Karpas-422 (cell line): ENCODE data around the gene NSMCE1. TPM values are rescaled to one million over a fixed set of nuclear protein-coding genes. Genes with fewer than 3 reads are reported as not detected.

ENCODE experiments used
- DNase-seq: peaks from one replicate; pipeline ENCODE4 v3.0.0-alpha.2; 2015
- H2AFZ ChIP-seq: fragments of 200-600 bp; sonication (generic); 2 replicates; pipeline ENCODE4 v1.6.1; 2014; ENCODE audit warnings: antibody characterized with exemption, low read length, mixed read lengths
- H3K27ac ChIP-seq: fragments of 200-600 bp; sonication (generic); 2 replicates; pipeline ENCODE4 v1.5.1; 2014; ENCODE audit warnings: mild to moderate bottlenecking, low read length, moderate library complexity
- H3K27me3 ChIP-seq: fragments of 200-600 bp; sonication (generic); 2 replicates; pipeline ENCODE4 v1.6.1; 2014; ENCODE audit warnings: low read length, mixed read lengths
- H3K36me3 ChIP-seq: fragments of 200-600 bp; sonication (generic); 2 replicates; pipeline ENCODE4 v1.6.1; 2014; ENCODE audit warnings: low read length, mixed read lengths; ENCODE audit not compliant: insufficient read depth
- H3K4me1 ChIP-seq: fragments of 200-600 bp; sonication (generic); 2 replicates; pipeline ENCODE4 v1.6.1; 2014; ENCODE audit warnings: mild to moderate bottlenecking, low read length, mixed read lengths
- H3K4me2 ChIP-seq: fragments of 200-600 bp; sonication (generic); 2 replicates; pipeline ENCODE4 v1.6.1; 2014; ENCODE audit warnings: low read length, low read depth, mild to moderate bottlenecking; ENCODE audit not compliant: poor library complexity, severe bottlenecking
- H3K4me3 ChIP-seq: fragments of 200-600 bp; sonication (generic); 2 replicates; pipeline ENCODE4 v1.5.1; 2014; ENCODE audit warnings: mild to moderate bottlenecking, antibody characterized with exemption, low read length, mixed read lengths
- H3K79me2 ChIP-seq: fragments of 200-600 bp; sonication (generic); 2 replicates; pipeline ENCODE4 v1.6.1; 2014; ENCODE audit warnings: mild to moderate bottlenecking, low read length, mixed read lengths
- H3K9ac ChIP-seq: fragments of 200-600 bp; sonication (generic); 2 replicates; pipeline ENCODE4 v1.6.0; 2014; ENCODE audit warnings: low read length
- H3K9me2 ChIP-seq: fragments of 200-600 bp; sonication (generic), shearing (Covaris generic); replicated peaks from 2 replicates; pipeline ENCODE4 v1.6.0; 2014; ENCODE audit warnings: mild to moderate bottlenecking, low read length, moderate library complexity; ENCODE audit not compliant: insufficient read depth
- H3K9me3 ChIP-seq: fragments of 300-700, 200-600 bp; sonication (generic); 2 replicates; pipeline ENCODE4 v1.6.1; 2014; ENCODE audit warnings: low read length, mixed read lengths
- H4K20me1 ChIP-seq: fragments of 200-600 bp; sonication (generic); 2 replicates; pipeline ENCODE4 v1.6.1; 2014; ENCODE audit warnings: mild to moderate bottlenecking, antibody characterized with exemption, low read length, low read depth; ENCODE audit not compliant: insufficient read depth
- total RNA-seq: library from RNA; depleted of rRNA; stranded (reverse); fragments of >200 nt; shearing (Covaris generic); gene quantifications from 2 replicates; pipeline ENCODE4 v1.2.3, GENCODE V29; 2014; ENCODE audit warnings: low replicate concordance

NSMCE1 gene
- total RNA-seq, 1 experiment from 2014 or later = 77.8 TPM

- Histone ChIP-seq H2AFZ (no peak overlapping the region), H3K4me3 (no peak overlapping the region), H3K36me3 (no peaks in the 10 kb centered on the region), H3K27ac (no peak overlapping the region), H3K4me2 (no peak overlapping the region), H4K20me1 (no peaks in the 10 kb centered on the region), H3K4me1 (no peaks in the 10 kb centered on the region), H3K79me2 (no peaks in the 10 kb centered on the region), H3K9ac (no peak overlapping the region), H3K9me2 (no peaks in the 10 kb centered on the region), H3K27me3 (no peaks in the 10 kb centered on the region), H3K9me3 (no peaks in the 10 kb centered on the region)
- DNase-seq = no peak
These were observed 48.5 kb downstream of the NSMCE1 start for GRCh38 chr16:27220120-27220519.

- H3K4me2 ChIP-seq = no peak overlapping the region
- H2AFZ ChIP-seq = no peak overlapping the region
- no peaks in the 10 kb centered on the region for H4K20me1 ChIP-seq
- H3K4me3 ChIP-seq = no peak overlapping the region
- H3K36me3 ChIP-seq = no peaks in the 10 kb centered on the region
- H3K27ac ChIP-seq = no peak overlapping the region
- no peaks in the 10 kb centered on the region for H3K79me2 ChIP-seq
- no peaks in the 10 kb centered on the region for H3K9me2 ChIP-seq
- no peaks in the 10 kb centered on the region for H3K27me3 ChIP-seq
- H3K9me3 ChIP-seq = no peaks in the 10 kb centered on the region
- H3K4me1 ChIP-seq = no peaks in the 10 kb centered on the region
- no peak for DNase-seq
- H3K9ac ChIP-seq = no peak overlapping the region
These were observed 49.4 kb downstream of the NSMCE1 start for GRCh38 chr16:27219161-27219560.

- no peak overlapping the region for H3K4me3 ChIP-seq
- no peaks in the 10 kb centered on the region for H3K9me2 ChIP-seq
- no peaks in the 10 kb centered on the region for H3K36me3 ChIP-seq
- no peak for DNase-seq
- no peaks in the 10 kb centered on the region for H4K20me1 ChIP-seq
- H3K9ac ChIP-seq = no peak overlapping the region
- H3K4me2 ChIP-seq = no peak overlapping the region
- H3K79me2 ChIP-seq = no peaks in the 10 kb centered on the region
- H2AFZ ChIP-seq = no peak overlapping the region
- no peak overlapping the region for H3K27ac ChIP-seq
- no peaks in the 10 kb centered on the region for H3K4me1 ChIP-seq
- no peaks in the 10 kb centered on the region for H3K9me3 ChIP-seq
- H3K27me3 ChIP-seq = no peaks in the 10 kb centered on the region
These were observed 49.8 kb downstream of the NSMCE1 start for GRCh38 chr16:27218756-27219155.

GRCh38 chr16:27217256-27217655 is 51.3 kb downstream of the NSMCE1 start:
- Histone ChIP-seq H3K36me3 (no peaks in the 10 kb centered on the region), H3K27me3 (no peaks in the 10 kb centered on the region), H3K27ac (no peak overlapping the region), H4K20me1 (no peaks in the 10 kb centered on the region), H3K79me2 (no peaks in the 10 kb centered on the region), H3K4me2 (no peak overlapping the region), H3K9me3 (no peaks in the 10 kb centered on the region), H3K4me3 (no peak overlapping the region), H3K9ac (no peak overlapping the region), H3K4me1 (no peaks in the 10 kb centered on the region), H2AFZ (no peak overlapping the region), H3K9me2 (no peaks in the 10 kb centered on the region)
- DNase-seq = peak; percentile 57

GRCh38 chr16:27216297-27216885 is 52.2 kb downstream of the NSMCE1 start:
- DNase-seq = no peak
- Histone ChIP-seq H2AFZ (no peak overlapping the region), H3K36me3 (no peaks in the 10 kb centered on the region), H3K9ac (no peak overlapping the region), H3K27ac (no peak overlapping the region), H3K9me3 (no peaks in the 10 kb centered on the region), H3K9me2 (no peaks in the 10 kb centered on the region), H3K79me2 (no peaks in the 10 kb centered on the region), H4K20me1 (no peaks in the 10 kb centered on the region), H3K4me1 (no peaks in the 10 kb centered on the region), H3K27me3 (no peaks in the 10 kb centered on the region), H3K4me3 (no peak overlapping the region), H3K4me2 (no peak overlapping the region)

GRCh38 chr16:27215660-27216059 is 52.9 kb downstream of the NSMCE1 start:
- no peak overlapping the region for H2AFZ ChIP-seq
- no peak overlapping the region for H3K27ac ChIP-seq
- DNase-seq = no peak
- H3K79me2 ChIP-seq = no peaks in the 10 kb centered on the region
- no peak overlapping the region for H3K4me2 ChIP-seq
- no peaks in the 10 kb centered on the region for H4K20me1 ChIP-seq
- no peak overlapping the region for H3K4me3 ChIP-seq
- no peaks in the 10 kb centered on the region for H3K4me1 ChIP-seq
- H3K36me3 ChIP-seq = no peaks in the 10 kb centered on the region
- H3K9me2 ChIP-seq = no peaks in the 10 kb centered on the region
- H3K9me3 ChIP-seq = no peaks in the 10 kb centered on the region
- no peaks in the 10 kb centered on the region for H3K27me3 ChIP-seq
- no peak overlapping the region for H3K9ac ChIP-seq

GRCh38 chr16:27214084-27214961 is 54.2 kb downstream of the NSMCE1 start:
- Histone ChIP-seq H3K4me1 (no peaks in the 10 kb centered on the region), H3K27me3 (no peaks in the 10 kb centered on the region), H3K79me2 (no peaks in the 10 kb centered on the region), H3K27ac (no peak overlapping the region), H3K9me3 (no peaks in the 10 kb centered on the region), H3K9ac (no peak overlapping the region), H4K20me1 (no peaks in the 10 kb centered on the region), H2AFZ (no peak overlapping the region), H3K9me2 (no peaks in the 10 kb centered on the region), H3K4me2 (no peak overlapping the region), H3K36me3 (no peaks in the 10 kb centered on the region), H3K4me3 (no peak overlapping the region)
- DNase-seq = no peak

- H3K4me2 ChIP-seq = no peak overlapping the region
- H3K27ac ChIP-seq = no peak overlapping the region
- H3K4me3 ChIP-seq = no peak overlapping the region
- no peaks in the 10 kb centered on the region for H3K4me1 ChIP-seq
- no peak overlapping the region for H3K9ac ChIP-seq
- H3K36me3 ChIP-seq = no peaks in the 10 kb centered on the region
- no peaks in the 10 kb centered on the region for H3K27me3 ChIP-seq
- H2AFZ ChIP-seq = no peak overlapping the region
- DNase-seq = no peak
- no peaks in the 10 kb centered on the region for H4K20me1 ChIP-seq
- no peaks in the 10 kb centered on the region for H3K79me2 ChIP-seq
- H3K9me3 ChIP-seq = no peaks in the 10 kb centered on the region
- H3K9me2 ChIP-seq = no peaks in the 10 kb centered on the region
These were observed 57.5 kb downstream of the NSMCE1 start for GRCh38 chr16:27211026-27211425.
